HG02798 (cell line): Measurements from ENCODE around the gene NARS2.
A peak's percentile ranks its signal among the peaks of the same experiment; 100 is the strongest.
"Not testable (repeated sequence)": the region's sequence is repeated elsewhere in the genome, so short reads cannot be mapped to it uniquely, and the experiment has no call there.

Experiments used
- ATAC-seq: cut with Tn5 transposase; IDR thresholded peaks from one replicate; pipeline ENCODE4 v1.9.1; 2021; ENCODE audit warnings: mild to moderate bottlenecking; ENCODE audit not compliant: unreplicated experiment, poor library complexity

NARS2 gene

GRCh38 chr11:78574386-78575381 is at the start of gene NARS2:
TSS of gene NARS2 (minus strand) at chr11:78574864. CDS start at chr11:78574488, 376 bp downstream.
- peak; percentile 97 for ATAC-seq

GRCh38 chr11:78622666-78623065 is 48.0 kb upstream of the NARS2 start:
- ATAC-seq: no peak

GRCh38 chr11:78620159-78620558 is 45.5 kb upstream of the NARS2 start:
- ATAC-seq: no peak

GRCh38 chr11:78615724-78616123 is 41.1 kb upstream of the NARS2 start:
- no peak for ATAC-seq

- ATAC-seq: no peak
These were observed 38.7 kb upstream of the NARS2 start for GRCh38 chr11:78613378-78613813.

GRCh38 chr11:78612721-78613377 is 38.2 kb upstream of the NARS2 start:
- no peak for ATAC-seq

- ATAC-seq: not testable (repeated sequence)
These were observed 34.7 kb upstream of the NARS2 start for GRCh38 chr11:78609321-78609720.

- ATAC-seq: no peak
These were observed 33.0 kb upstream of the NARS2 start for GRCh38 chr11:78607696-78608095.

- no peak for ATAC-seq
These were observed 32.0 kb upstream of the NARS2 start for GRCh38 chr11:78606667-78607066.

GRCh38 chr11:78605296-78605695 is 30.6 kb upstream of the NARS2 start:
- no peak for ATAC-seq

GRCh38 chr11:78603792-78604191 is 29.1 kb upstream of the NARS2 start:
- no peak for ATAC-seq

- not testable (repeated sequence) for ATAC-seq
These were observed 28.1 kb upstream of the NARS2 start for GRCh38 chr11:78602771-78603170.

- not testable (repeated sequence) for ATAC-seq
These were observed 26.4 kb upstream of the NARS2 start for GRCh38 chr11:78601066-78601465.

- ATAC-seq: not testable (repeated sequence)
These were observed 22.9 kb upstream of the NARS2 start for GRCh38 chr11:78597579-78597978.

GRCh38 chr11:78595436-78596130 is 20.9 kb upstream of the NARS2 start:
- ATAC-seq: no peak

- no peak for ATAC-seq
These were observed 20.1 kb upstream of the NARS2 start for GRCh38 chr11:78594814-78595213.

- no peak for ATAC-seq
These were observed 13.9 kb upstream of the NARS2 start for GRCh38 chr11:78588517-78588916.

- ATAC-seq: no peak
These were observed 12.8 kb upstream of the NARS2 start for GRCh38 chr11:78587446-78587845.

GRCh38 chr11:78586452-78587046 is 11.9 kb upstream of the NARS2 start:
- no peak for ATAC-seq

GRCh38 chr11:78583889-78584288 is 9.2 kb upstream of the NARS2 start:
- no peak for ATAC-seq
